D721Med (cell line): Measurements from ENCODE around the gene EFCAB10.

ENCODE experiments used
- DNase-seq: peaks from one replicate; pipeline ENCODE4 v3.0.0; 2011; ENCODE audit warnings: low spot score; ENCODE audit not compliant: insufficient read length
- FAIRE-seq: peaks from 2 replicates; lab custom pipeline; 2011; peaks lifted over from hg19 to GRCh38; lab: Jason Lieb, UNC
- CTCF ChIP-seq: IDR thresholded peaks from 2 replicates; pipeline ENCODE4 v1.5.1; 2012; ENCODE audit warnings: mild to moderate bottlenecking, control low read depth; ENCODE audit not compliant: insufficient read depth; ENCODE audit errors: missing control alignments

The EFCAB10 gene

GRCh38 chr7:105596866-105597265, 15.6 kb upstream of the EFCAB10 start:
- no peak for FAIRE-seq
- DNase-seq = no peak
- TF ChIP-seq CTCF = no peak

GRCh38 chr7:105594034-105594433, 12.7 kb upstream of the EFCAB10 start:
- TF ChIP-seq CTCF = peak; percentile 35
- FAIRE-seq = no peak
- DNase-seq = no peak

- FAIRE-seq (no peak), DNase-seq (no peak)
- TF ChIP-seq CTCF = no peak
Measured at GRCh38 chr7:105591522-105591921, 10.2 kb upstream of the EFCAB10 start.

- DNase-seq (no peak), FAIRE-seq (no peak)
- TF ChIP-seq CTCF = no peak
Measured at GRCh38 chr7:105590793-105591192, 9.5 kb upstream of the EFCAB10 start.

- TF ChIP-seq CTCF = peak; percentile 78
- peak; percentile 51 for DNase-seq
- FAIRE-seq = peak; percentile 51
Measured at GRCh38 chr7:105589356-105590077, 8.2 kb upstream of the EFCAB10 start.

GRCh38 chr7:105587909-105588635, 6.8 kb upstream of the EFCAB10 start:
- TF ChIP-seq CTCF = no peak
- FAIRE-seq = no peak
- no peak for DNase-seq
